RWPE2 (cell line): ENCODE results near the gene SYN1.

Experiments
- ATAC-seq: fragments of 200-7000 bp; cut with Tn5 transposase; 3 replicates; pipeline ENCODE4 v1.9.1; 2021; ENCODE audit warnings: low read depth
- DNase-seq: peaks from one replicate; pipeline ENCODE4 v3.0.0-alpha.2; 2020; ENCODE audit warnings: low spot score
- H3K27ac ChIP-seq: fragments of 450-650 bp; 2 replicates; pipeline ENCODE4 v1.5.1; 2017; ENCODE audit warnings: mild to moderate bottlenecking; ENCODE audit not compliant: poor library complexity, severe bottlenecking
- H3K27me3 ChIP-seq: fragments of 250-450 bp; sonication (Bioruptor Pico); 2 replicates; pipeline ENCODE4 v1.5.1; 2021; ENCODE audit warnings: mild to moderate bottlenecking, moderate library complexity; ENCODE audit not compliant: insufficient read depth, poor library complexity, severe bottlenecking
- H3K36me3 ChIP-seq: fragments of 250-450 bp; sonication (Bioruptor Pico); 2 replicates; pipeline ENCODE4 v1.5.1; 2020; ENCODE audit warnings: low read depth, mild to moderate bottlenecking, moderate library complexity
- H3K4me1 ChIP-seq: fragments of 250-450 bp; sonication (Bioruptor Pico); 2 replicates; pipeline ENCODE4 v1.5.1; 2021; ENCODE audit warnings: mild to moderate bottlenecking, moderate library complexity; ENCODE audit not compliant: insufficient read depth, poor library complexity, severe bottlenecking
- H3K4me3 ChIP-seq: fragments of 250-450 bp; sonication (Bioruptor Pico); 2 replicates; pipeline ENCODE4 v1.5.1; 2021; ENCODE audit warnings: mild to moderate bottlenecking, moderate library complexity; ENCODE audit not compliant: severe bottlenecking
- H3K9me3 ChIP-seq: fragments of 250-450 bp; sonication (Bioruptor Pico); 2 replicates; pipeline ENCODE4 v1.5.1; 2021; ENCODE audit warnings: mild to moderate bottlenecking, moderate library complexity; ENCODE audit not compliant: severe bottlenecking
- CTCF ChIP-seq: fragments of 450-650 bp; IDR thresholded peaks from one replicate; pipeline ENCODE4 v1.5.1; 2017; ENCODE audit warnings: mild to moderate bottlenecking, moderate library complexity; ENCODE audit not compliant: poor library complexity, severe bottlenecking

The SYN1 gene

GRCh38 chrX:47576021-47576898 is 43.4 kb downstream of the SYN1 start:
- Histone ChIP-seq H3K27me3 (no peaks in the 10 kb centered on the region), H3K4me3 (no peak overlapping the region), H3K9me3 (no peaks in the 10 kb centered on the region), H3K36me3 (peaks cover 8% of the 10 kb centered on the region), H3K4me1 (peaks cover 12% of the 10 kb centered on the region), H3K27ac (no peak overlapping the region)
- no peak for DNase-seq
- ATAC-seq, result no peak
- TF ChIP-seq CTCF, result no peak

DNA sequence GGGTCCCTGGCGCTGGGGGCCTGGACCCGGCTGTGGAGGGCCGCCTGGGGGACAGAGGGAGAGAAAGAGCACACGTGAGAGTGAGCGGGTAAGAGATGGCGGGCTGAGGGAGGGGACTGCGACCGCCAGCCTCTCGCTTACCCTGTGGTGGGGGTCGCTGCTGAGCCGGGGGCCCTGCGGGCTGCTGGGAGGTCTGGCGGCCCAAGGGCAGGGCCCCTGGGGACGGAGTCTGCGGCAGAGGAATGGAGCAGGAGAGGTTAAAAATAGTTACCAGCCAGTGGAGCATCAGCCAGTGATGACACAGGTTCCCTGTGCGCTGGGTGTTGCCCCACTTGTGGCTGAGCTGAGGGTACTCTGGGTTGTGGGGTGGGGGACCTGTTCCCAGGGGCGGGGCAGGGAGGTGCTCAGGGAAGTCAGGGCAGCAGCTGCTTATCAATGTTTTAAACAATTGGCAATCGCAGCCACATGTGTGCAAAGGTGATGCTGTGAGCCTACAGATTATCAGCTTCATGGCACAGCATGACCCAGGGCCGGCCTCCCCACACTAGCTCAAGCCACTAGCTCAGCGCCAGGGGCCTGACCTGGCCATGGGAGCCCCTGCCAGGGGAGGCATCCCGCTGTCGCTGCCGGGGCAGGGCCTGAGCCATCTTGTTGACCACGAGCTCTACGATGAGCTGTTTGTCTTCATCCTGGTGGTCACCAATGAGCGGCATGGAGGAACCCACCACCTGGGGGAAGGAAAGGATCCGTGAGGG is 44.9 kb downstream of the SYN1 start:
- Histone ChIP-seq H3K4me3 (peak overlapping the region; percentile 54), H3K27ac (peak overlapping the region; percentile 91), H3K4me1 (peaks cover 12% of the 10 kb centered on the region), H3K36me3 (peaks cover 10% of the 10 kb centered on the region), H3K27me3 (no peaks in the 10 kb centered on the region), H3K9me3 (no peaks in the 10 kb centered on the region)
- DNase-seq (no peak), ATAC-seq (no peak)
- TF ChIP-seq CTCF, result no peak

DNA sequence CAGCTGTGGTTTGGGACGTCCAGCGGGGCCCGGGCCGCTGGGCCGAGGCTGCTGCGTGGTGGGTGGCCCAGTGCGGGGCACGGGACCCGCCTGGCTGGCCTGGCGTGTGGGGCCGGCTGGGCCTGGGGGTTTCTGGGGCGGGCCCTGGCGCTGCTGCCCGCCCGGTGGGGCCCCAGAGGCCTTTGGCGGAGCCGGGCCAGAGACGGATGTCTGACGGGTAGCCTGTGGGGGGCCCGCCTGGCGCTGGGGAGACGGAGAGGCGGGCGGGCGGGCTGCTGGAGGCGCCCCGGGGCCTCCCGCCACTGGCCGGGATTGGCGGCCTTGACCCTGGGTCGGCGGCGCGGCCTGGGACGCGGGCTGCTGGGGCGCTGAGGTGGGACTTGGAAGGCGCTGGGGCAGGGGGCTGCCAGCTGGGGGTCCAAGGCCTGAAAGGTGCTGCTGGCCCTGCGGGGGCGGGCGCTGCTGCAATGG is 45.5 kb downstream of the SYN1 start:
- TF ChIP-seq CTCF, result no peak
- Histone ChIP-seq H3K27me3 (no peaks in the 10 kb centered on the region), H3K36me3 (peaks cover 13% of the 10 kb centered on the region), H3K27ac (peak overlapping the region; percentile 91), H3K9me3 (no peaks in the 10 kb centered on the region), H3K4me3 (peak overlapping the region; percentile 54), H3K4me1 (peaks cover 8% of the 10 kb centered on the region)
- DNase-seq (no peak), ATAC-seq (no peak)

GRCh38 chrX:47573341-47574075 is 46.1 kb downstream of the SYN1 start:
- Histone ChIP-seq H3K27me3 (no peaks in the 10 kb centered on the region), H3K4me3 (peak overlapping the region; percentile 54), H3K36me3 (peaks cover 18% of the 10 kb centered on the region), H3K4me1 (peaks cover 8% of the 10 kb centered on the region), H3K9me3 (no peaks in the 10 kb centered on the region), H3K27ac (peak overlapping the region; percentile 91)
- DNase-seq (peak; percentile 80), ATAC-seq (peak; percentile 74)
- no peak for TF ChIP-seq CTCF
